ENCODE results near the gene ANKRD40. TPM values are rescaled to one million over a fixed set of nuclear protein-coding genes. Genes with fewer than 3 reads are reported as not detected.

The ANKRD40 gene
- total and polyA plus RNA-seq, 9 of the 15 experiments (the other 6 are each of a cell fraction or from before 2014, with no cell fraction given): 9.0 to 28.9 (median 27.7) TPM

- ChIA-PET POLR2A (interaction anchor here (0.7 to 1.2 kb wide), 2 partner anchors 13 to 77 kb away, joined by 3 read pairs; no protein-coding TSS in a partner anchor), CTCF (ENCODE audit: low intra/inter-chr PET ratio) (interaction anchor here (0.6 kb wide), 1 partner anchor 13 kb away, joined by 3 read pairs; no protein-coding TSS in a partner anchor)
- DNase-seq (ENCODE audit: extremely low read depth in 1 of 4, low spot score in 3 of 4) (no peak), ATAC-seq (no peak), FAIRE-seq (no peak)
- H3K4me3 ChIP-seq: no peak overlapping the region
- WGBS (ENCODE audit: insufficient coverage, low coverage, missing lambda C conversion rate): 50% methylated on average over 9 of the region's 9 CpGs
- H3K4me1 ChIP-seq (replicated peaks in 1 of 2; ENCODE audit: control insufficient read depth in 2 of 2, insufficient read depth in 2 of 2, low read length in 2 of 2): peaks cover 0 to 10% of the 10 kb centered on the region in 2 experiments; a peak in 2 of 5 replicates
- no peak overlapping the region for H3K27ac ChIP-seq (ENCODE audit: extremely low read depth, low read depth, low read length)
- H3K9me1 ChIP-seq (ENCODE audit: control insufficient read depth, insufficient read depth, low read length): no peaks in the 10 kb centered on the region
- H3K36me3 ChIP-seq (ENCODE audit: control insufficient read depth, insufficient read depth, low read length): peaks cover 37% of the 10 kb centered on the region
- in situ Hi-C loops (cut with MboI) (no loop called here), intact Hi-C loops (cut with micrococcal nuclease) (no loop called here)
- no peaks in the 10 kb centered on the region for H3K9me3 ChIP-seq (replicated peaks; ENCODE audit: control insufficient read depth, insufficient read depth, low read depth, low read length)
- no TSS peak for BruUV-seq (replicated peaks)
- H4K20me1 ChIP-seq (replicated peaks; ENCODE audit: control insufficient read depth, insufficient read depth, low read length): no peaks in the 10 kb centered on the region
- H3K9ac ChIP-seq (ENCODE audit: insufficient read depth in 1 of 2, low read depth in 2 of 2, low read length in 2 of 2): no peak overlapping the region
- no peak for TF ChIP-seq C11orf30 (IDR thresholded peaks at IDR 0.05; ENCODE audit: low read depth)
- no peak for TF ChIP-seq ZNF184 (CRISPR knock-in tag; IDR thresholded peaks at IDR 0.05)
- TF ChIP-seq XRCC3 (IDR thresholded peaks at IDR 0.05): no peak
- no peak for TF ChIP-seq TCF7L2 (IDR thresholded peaks at IDR 0.05; ENCODE audit: low read depth, low read length)
- no peak for TF ChIP-seq E2F4 (CRISPR knock-in tag; IDR thresholded peaks at IDR 0.05; ENCODE audit: low read depth)
- no peak for TF ChIP-seq ZNF239 (CRISPR knock-in tag; IDR thresholded peaks at IDR 0.05)
- TF ChIP-seq TRIM28 (IDR thresholded peaks at IDR 0.05): no peak
- TF ChIP-seq ZNF224 (CRISPR knock-in tag; IDR thresholded peaks at IDR 0.05): no peak
- no peak for TF ChIP-seq FOXK2 (conservative IDR thresholded peaks at IDR 0.05 in 1 of 2, IDR thresholded peaks at IDR 0.05 in 1 of 2; ENCODE audit: low read depth in 2 of 2)
- no peak for TF ChIP-seq TCFL5 (CRISPR knock-in tag; conservative IDR thresholded peaks at IDR 0.05)
- no peak for TF ChIP-seq BCOR (IDR thresholded peaks at IDR 0.05)
- TF ChIP-seq SRSF3 (IDR thresholded peaks at IDR 0.05; ENCODE audit: insufficient read depth, low read length): no peak
- no peak for TF ChIP-seq ZBTB5 (IDR thresholded peaks at IDR 0.05)
- TF ChIP-seq E2F8 (IDR thresholded peaks at IDR 0.05; ENCODE audit: low read depth, partially characterized antibody): no peak
- H2AFZ ChIP-seq (ENCODE audit: low read depth, low read length): no peak overlapping the region
- H3K4me2 ChIP-seq (ENCODE audit: insufficient read depth, low read length): no peak overlapping the region
- no peaks in the 10 kb centered on the region for H3K27me3 ChIP-seq (ENCODE audit: control insufficient read depth in 2 of 2, insufficient read depth in 2 of 2, low read length in 2 of 2)
- H3K79me2 ChIP-seq (ENCODE audit: control insufficient read depth, insufficient read depth, low read length): no peaks in the 10 kb centered on the region
Observed at GRCh38 chr17:50690887-50691549, 16.7 kb downstream of the ANKRD40 start.
